GM21717 (cell line): Measurements from ENCODE around the gene TMEM94.

Source experiments
- ATAC-seq: cut with Tn5 transposase; IDR thresholded peaks from one replicate; pipeline ENCODE4 v1.9.1; 2021; ENCODE audit warnings: mild to moderate bottlenecking, moderate library complexity; ENCODE audit not compliant: unreplicated experiment

The TMEM94 gene

DNA sequence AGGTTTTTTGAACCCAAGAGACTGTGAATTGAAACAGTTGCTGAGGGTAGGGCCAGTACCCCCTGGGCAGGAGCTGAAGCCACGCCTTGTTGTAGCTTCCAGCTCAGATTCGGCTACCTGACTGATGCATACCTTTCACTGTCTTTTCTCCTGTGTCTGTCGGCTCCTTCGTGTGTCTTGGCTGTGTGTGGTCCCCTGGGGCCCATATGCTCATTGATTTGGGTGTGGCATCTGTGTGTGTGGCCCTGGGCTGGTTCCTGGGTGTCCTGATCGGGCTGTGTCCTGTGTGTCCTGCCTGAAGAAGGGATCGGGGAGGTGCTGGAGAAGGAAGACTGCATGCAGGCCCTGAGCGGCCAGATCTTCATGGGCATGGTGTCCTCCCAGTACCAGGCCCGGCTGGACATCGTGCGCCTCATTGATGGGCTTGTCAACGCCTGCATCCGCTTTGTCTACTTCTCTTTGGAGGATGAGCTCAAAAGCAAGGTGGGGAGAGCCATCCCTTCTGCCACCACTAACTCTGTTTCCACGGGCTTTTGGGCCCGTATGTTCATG is 38.0 kb downstream of the TMEM94 start:
- ATAC-seq, result no peak

DNA sequence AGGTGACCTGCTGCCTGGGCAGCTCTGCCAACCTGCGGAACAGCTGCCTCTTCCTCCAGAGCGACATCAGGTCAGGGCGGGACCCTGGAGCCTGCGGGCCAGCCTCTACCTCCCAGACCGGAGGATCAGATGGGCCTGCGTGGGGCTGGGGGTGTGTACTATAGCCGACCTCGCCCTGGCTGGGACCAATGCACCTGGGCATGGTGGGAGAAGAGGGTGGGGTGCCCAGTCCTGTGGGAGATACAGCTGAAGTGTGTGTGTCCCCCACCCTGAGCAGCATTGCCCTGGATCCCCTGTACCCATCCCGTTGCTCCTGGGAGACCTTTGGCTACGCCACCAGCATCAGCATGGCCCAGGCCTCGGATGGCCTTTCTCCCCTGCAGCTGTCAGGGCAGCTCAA is 39.6 kb downstream of the TMEM94 start:
- ATAC-seq, result no peak

DNA sequence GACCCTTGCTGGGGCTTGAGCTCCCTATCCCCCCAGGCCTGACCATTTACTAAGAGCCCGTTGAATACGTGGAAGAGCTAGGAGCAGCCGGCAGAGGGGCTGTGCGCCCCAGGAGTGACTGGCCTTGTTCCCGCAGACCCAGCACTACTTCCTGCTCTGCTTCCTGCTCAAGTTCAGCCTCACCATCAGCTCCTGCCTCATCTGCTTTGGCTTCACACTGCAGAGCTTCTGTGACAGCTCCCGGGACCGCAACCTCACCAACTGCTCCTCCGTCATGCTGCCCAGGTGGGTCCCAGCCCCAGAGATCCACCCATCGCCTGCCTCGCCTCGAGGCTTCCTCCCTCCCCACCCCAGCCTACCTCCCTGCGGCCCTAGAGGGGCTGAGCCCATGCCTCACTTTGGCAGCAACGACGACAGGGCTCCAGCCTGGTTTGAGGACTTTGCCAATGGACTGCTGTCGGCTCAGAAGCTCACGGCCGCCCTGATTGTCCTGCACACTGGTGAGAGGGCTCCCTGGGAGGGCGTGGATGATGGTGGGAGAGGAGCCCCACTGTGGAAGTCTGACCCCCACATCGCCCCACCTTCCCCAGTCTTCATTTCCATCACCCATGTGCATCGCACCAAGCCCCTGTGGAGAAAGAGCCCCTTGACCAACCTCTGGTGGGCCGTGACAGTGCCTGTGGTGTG is 41.7 kb downstream of the TMEM94 start:
- ATAC-seq, result no peak

- ATAC-seq, result no peak
Measured at GRCh38 chr17:75498726-75499213, 42.3 kb downstream of the TMEM94 start.

DNA sequence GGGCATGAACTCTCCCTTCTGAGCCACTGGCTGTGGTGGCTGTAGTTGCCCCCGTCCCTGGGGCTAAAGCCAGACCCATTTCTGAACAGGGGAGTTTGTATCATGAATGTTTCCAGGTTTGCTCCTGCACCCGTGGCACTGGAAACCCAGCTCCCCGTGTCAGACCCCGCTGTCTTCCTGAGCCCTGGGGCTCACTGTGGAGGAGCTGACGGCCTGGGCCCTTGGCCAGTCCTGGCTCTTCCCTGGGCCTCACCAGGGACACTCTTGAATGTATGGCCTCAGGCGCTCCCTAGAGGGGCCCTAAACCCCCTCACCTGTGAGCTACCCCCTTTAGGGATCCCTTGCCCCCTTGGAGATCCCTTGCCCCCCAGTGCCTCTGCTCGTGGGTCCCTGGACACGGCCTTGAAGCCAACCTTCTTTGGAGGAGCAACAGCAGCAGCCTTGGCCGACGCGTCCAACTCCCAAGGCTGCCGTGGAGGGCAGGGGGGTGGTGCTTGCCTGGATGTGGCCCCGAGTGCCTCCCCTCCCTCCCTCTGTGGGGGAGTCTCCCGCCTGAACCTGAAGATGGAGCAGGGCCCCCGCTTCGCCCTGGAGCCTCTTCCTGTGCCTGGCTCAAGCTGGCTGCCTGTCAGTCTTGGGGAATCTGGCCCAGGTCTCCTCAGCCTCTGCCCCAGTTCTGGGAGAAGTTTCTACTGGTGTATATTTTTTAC is 43.0 kb downstream of the TMEM94 start:
- no peak for ATAC-seq

DNA sequence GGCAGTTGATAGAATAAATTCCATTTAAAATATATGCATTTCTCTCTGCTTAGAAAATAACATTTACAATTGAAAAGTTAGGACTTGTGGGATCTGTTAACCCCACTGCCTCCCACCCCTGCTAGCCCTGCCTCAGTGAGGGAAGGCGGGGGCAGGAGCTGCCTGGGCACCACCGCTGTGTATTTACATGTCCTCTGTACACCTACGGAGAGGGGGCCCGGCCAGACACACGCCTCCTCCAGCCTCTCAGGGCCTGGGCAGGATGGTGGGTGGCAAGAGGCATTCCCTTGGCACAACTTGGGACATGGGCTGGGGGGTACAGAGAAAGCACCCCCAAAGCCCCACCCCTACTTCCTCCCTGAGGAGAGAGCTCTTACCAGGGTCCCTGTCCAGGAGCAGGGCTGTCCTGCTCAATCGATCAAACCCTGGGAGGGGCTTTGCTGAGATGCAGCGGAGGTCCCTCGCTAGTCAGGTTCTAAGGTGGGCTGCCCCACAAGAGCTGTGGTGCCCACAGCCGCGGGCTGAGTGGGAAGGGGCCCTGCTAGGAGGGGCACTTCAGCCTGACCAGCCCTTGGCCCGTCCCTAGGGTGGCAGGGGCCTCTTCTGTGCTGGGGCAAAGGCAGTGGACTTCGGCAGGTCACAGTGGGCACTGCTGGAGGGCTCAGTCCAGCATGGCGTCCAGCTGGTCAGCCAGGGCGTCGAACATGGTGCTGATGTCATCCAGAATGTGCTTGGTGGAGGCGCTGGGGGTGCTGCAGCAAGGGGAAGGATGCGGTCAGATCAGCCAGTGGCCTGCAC is 44.2 kb downstream of the TMEM94 start:
- ATAC-seq, result no peak

GRCh38 chr17:75501378-75502071 is 45.1 kb downstream of the TMEM94 start:
- ATAC-seq, result no peak

- no peak for ATAC-seq
Measured at GRCh38 chr17:75502072-75502720, 45.8 kb downstream of the TMEM94 start.

GRCh38 chr17:75502721-75503329 is 46.4 kb downstream of the TMEM94 start:
- ATAC-seq, result no peak

DNA sequence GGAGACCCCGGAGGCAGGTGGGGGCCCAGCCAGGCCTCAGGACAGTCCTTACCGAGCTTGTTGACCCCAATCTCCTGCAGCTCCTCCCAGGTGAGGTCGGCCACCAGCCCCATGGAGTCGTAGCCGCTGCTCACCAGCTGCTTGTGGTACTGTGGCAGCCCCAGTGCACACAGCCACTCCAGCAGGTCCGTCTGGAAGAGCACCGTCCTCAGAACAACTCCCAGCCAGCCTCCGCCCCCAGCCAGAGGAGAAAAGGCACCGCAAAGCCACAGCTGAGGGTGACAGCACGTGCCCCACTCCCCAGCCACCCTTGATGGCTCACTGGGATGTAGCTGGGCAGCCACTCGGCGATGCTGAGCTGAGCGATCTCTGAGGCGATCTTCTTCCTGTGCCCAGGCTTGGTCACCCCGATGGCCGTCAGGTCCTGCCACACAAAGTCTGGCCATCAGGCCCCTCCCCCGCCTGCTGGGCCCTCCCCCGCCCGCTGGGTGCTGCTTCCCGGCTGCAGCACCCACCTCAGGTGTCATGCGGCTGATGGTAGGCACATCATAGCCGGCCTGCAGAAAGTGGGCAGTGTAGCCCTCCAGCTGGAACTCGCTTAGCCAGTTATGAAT is 47.0 kb downstream of the TMEM94 start:
- ATAC-seq, result no peak

DNA sequence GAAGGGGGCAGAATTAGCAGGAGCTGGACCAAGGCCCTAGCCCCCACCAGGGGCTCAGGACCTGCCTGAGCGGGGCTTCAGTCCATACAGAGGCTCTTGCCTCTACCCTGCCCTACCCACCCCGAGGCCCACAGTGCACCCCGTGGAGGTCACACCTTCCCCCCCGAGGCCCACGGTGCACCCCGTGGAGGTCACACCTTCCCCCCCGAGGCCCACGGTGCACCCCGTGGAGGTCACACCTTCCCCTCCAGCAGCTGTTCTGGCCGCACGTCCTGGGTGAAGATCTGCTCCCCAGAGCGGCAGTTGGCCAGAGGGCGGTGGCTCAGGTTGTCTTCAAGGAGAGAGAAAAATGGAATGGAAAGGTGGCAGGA is 47.5 kb downstream of the TMEM94 start:
- ATAC-seq, result no peak

DNA sequence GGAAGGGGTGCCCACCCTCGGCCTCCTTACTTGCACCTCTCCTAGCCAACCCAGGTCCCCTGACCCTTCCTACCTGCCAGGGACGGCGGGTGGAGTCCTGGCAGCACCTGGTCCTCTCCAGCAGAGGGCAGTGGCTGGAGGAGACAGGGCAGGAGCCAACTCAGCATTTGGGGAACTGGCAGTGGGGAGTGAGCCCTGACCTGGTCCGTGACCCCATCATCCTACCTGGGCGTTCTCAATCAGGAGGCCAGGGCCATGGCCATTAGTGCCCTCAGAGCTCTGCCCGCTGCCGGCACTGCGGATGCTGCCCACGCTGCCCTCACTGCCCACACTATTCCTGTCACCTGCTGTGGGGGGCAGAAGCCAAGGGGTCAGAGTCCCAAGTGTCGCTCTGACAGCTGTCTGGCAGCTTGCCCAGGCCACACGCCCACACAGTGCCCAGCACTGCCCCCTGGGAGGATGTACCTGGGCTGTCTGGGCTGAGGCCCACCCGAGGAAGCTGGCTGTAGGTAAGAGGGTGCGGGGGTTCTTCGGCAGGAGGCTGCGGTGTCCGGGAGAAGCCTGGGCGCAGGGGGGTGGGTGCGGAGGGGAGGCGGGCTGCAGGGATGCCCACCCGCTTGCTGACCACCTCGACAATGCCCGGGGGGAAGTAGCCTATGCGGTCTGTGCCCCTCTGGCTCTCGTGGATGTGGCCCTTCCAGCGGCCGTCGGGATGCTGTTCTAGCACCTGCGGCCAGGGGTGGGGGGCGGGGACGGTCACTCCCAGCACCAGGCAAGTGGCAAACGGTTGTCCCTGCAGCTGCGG is 48.1 kb downstream of the TMEM94 start:
- ATAC-seq, result no peak

- ATAC-seq, result no peak
Measured at GRCh38 chr17:75505152-75505409, 48.6 kb downstream of the TMEM94 start.

DNA sequence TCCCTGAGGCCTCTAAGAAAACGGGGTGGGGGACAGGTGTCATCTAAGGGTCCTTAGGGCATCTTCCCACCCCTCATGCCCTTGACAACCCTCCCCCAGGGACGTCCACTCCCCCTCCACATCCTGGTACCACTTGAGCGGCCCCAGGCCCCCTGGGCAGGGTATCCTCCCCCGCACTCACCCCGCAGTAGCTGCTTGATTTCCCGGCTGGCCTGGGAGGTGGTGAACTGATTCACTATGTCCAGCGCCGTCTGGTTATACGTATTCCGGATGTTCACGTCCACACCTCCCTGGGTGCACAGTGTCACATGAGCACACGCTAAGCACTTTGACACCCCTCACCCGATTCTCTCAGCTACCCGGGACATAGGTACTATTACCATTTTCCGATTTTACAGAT is 49.2 kb downstream of the TMEM94 start:
- ATAC-seq, result no peak

GRCh38 chr17:75506134-75506533 is 49.7 kb downstream of the TMEM94 start:
- no peak for ATAC-seq

DNA sequence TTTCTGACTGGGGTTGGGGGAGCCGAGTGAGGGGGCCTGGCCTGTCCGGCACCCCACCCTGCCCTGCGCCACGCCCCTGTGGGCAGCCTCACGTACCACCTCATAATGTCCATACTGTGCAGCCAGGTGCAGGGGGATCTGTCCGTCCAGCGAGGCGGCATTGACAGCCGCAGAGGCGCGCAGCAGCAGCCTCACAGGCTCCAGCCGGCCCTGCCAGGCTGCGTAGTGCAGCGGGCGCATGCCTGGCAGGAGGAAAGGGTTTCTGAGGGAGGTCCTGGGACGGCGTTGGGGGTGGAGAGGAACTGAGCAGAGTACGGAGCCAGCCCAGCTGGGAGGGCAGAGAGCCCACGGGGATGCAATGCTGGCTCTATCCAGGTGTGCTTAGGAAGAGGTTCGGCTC is 50.5 kb downstream of the TMEM94 start:
- no peak for ATAC-seq

- ATAC-seq, result no peak
Measured at GRCh38 chr17:75507733-75508719, 51.6 kb downstream of the TMEM94 start.

DNA sequence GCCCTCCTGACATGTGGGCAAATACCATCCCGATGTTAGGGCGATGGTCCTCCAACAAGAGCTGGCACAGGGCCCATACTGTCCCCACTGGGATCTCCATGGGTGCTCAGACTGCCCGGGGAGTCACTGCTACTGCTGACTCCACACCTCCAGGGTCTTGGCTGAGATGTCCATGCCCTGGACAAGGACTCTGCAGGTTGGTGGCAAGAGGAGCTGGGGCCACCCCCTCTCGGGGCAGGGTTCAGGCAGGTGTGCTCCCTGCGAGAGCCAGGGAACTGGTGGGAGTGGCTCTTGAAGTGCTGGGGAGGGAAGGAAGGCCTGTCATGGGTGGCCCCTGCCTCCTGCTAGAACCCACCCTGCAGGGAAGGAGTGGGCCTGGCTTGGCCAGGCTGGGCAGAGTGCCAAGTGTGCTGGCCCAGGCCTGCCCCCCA is 52.5 kb downstream of the TMEM94 start:
- ATAC-seq, result no peak
